ENCODE measurements around the gene SPINK4.

SPINK4 gene

DNA sequence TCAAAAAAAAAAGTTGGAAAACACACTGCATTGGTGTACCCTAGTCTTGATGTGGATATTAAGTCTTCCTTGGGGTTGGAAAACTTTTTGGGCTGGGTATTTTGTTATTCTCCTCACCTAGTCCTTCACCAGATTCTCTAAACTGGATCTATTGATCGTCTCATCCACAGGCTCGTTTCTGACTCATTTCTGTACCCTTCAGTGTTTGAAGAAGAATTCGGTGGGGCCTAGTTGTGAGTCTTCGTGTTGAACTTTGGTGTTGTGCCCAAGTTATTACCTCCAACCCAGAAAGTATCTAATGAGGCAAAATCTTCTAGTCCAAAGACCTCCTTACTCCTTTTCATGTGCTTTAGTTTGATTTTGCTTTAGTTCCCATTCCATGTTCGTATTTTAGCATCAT is 51.9 kb downstream of the SPINK4 start:
- no peak for DNase-seq (ENCODE audit: low read depth)

DNA sequence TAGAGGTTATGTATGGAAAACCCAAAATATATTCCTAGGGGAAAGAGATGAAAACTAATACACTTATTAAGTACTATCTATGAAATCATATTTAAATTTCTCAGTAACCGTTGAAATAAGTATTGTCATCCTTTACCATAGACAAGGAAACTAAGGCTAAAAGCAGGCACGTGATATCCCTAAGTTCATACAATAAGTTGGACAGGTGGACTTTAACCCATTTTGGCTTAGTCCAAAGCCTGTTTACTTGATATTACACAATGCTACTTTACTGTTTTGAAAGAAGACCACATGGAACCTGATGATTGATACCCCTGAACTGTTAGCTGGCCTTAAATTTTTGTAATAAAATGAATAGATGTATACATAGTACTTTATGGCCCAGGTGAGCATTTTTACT is 53.8 kb downstream of the SPINK4 start:
- no peak for DNase-seq (ENCODE audit: low read depth)

DNA sequence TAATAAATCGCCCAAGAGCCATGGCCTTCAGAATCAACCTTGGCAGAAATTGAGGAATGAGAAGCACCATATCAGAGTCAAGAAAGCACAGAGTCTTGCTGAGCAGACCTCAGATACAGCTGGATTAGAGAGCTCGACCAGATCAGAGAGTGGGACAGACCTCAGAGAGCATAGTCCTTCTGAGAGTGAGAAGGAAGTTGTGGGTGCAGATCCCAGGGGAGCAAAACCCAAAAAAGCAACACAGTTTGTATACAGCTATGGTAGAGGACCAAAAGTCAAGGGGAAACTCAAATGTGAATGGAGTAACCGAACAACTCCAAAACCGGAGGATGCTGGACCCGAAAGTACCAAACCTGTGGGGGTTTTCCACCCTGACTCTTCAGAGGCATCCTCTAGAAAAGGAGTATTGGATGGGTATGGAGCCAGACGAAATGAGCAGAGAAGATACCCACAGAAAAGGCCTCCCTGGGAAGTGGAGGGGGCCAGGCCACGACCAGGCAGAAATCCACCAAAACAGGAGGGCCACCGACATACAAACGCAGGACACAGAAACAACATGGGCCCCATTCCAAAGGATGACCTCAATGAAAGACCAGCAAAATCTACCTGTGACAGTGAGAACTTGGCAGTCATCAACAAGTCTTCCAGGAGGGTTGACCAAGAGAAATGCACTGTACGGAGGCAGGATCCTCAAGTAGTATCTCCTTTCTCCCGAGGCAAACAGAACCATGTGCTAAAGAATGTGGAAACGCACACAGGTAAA is 54.9 kb downstream of the SPINK4 start:
- no peak for DNase-seq (ENCODE audit: low read depth)

DNA sequence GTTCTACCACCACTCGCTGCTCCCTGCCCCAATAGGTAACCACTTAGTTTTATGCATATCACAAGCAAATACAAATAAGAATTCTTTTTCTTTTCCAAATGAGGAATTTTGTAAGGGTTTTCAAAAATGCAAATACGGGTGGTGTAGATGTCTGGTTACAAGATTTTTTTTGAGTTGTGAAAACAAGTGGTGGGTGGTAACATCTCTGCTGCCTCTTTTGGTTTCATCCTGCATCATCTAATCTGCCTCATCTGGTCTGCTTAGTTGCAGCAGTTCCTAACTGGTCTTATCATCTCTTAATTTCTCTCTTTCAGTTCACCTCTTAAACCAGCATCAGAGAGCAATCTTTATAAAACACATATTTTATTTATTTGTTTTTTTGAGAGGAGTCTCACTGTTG is 55.6 kb downstream of the SPINK4 start:
- DNase-seq (ENCODE audit: low read depth), result no peak

DNA sequence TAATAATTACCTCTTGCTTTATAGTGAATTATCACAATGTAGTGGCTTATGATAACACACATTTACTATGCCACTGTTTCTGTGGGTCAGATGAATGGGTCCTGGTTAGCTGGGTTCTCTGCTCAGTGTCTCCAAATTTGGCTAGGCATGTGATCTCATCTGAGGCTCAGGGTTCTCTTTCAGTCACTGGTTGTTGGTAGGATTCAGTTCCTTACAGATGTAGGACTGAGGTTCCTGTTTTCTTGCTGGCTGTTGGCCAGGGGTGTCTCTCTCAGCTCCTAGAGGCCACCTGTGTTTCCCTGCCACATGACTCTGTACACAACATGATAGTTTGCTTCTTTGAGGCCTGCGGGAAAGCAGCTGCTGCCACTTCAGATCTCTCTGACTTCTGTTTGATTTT is 57.5 kb downstream of the SPINK4 start:
- no peak for DNase-seq (ENCODE audit: low read depth)
